22Rv1 (cell line): ENCODE data around the gene CD58.

Experiments
- H3K27ac ChIP-seq: fragments of 450-650 bp; 2 replicates; pipeline ENCODE4 v1.5.1; 2017
- CTCF ChIP-seq: fragments of 450-650 bp; IDR thresholded peaks from 2 replicates; pipeline ENCODE4 v1.5.1; 2017; ENCODE audit warnings: mild to moderate bottlenecking
- ZFX ChIP-seq: fragments of 450-650 bp; IDR thresholded peaks from 2 replicates; pipeline ENCODE4 v1.6.1; 2017; ENCODE audit warnings: antibody characterized with exemption, borderline replicate concordance

The CD58 gene

GRCh38 chr1:116486424-116486823, 84.4 kb downstream of the CD58 start:
- H3K27ac ChIP-seq, result no peak overlapping the region
- TF ChIP-seq ZFX, result no peak
- TF ChIP-seq CTCF, result no peak

- H3K27ac ChIP-seq, result no peak overlapping the region
- TF ChIP-seq ZFX (no peak), CTCF (no peak)
Observed at GRCh38 chr1:116485976-116486375, 84.8 kb downstream of the CD58 start.

GRCh38 chr1:116485071-116485735, 85.6 kb downstream of the CD58 start:
- TF ChIP-seq ZFX (no peak), CTCF (peak; percentile 87)
- H3K27ac ChIP-seq, result peak overlapping the region; percentile 58

- H3K27ac ChIP-seq, result peak overlapping the region; percentile 58
- TF ChIP-seq CTCF, result no peak
- no peak for TF ChIP-seq ZFX
Observed at GRCh38 chr1:116483481-116484309, 87.1 kb downstream of the CD58 start.

- 0 out of 2 replicates have a peak overlapping the region, but pooled peaks have one; percentile 58 for H3K27ac ChIP-seq
- TF ChIP-seq ZFX, result no peak
Observed at GRCh38 chr1:116482490-116482889, 88.3 kb downstream of the CD58 start.

- TF ChIP-seq CTCF (no peak), ZFX (no peak)
- H3K27ac ChIP-seq, result no peak overlapping the region
Observed at GRCh38 chr1:116481934-116482333, 88.9 kb downstream of the CD58 start.

GRCh38 chr1:116478621-116479020, 92.2 kb downstream of the CD58 start:
- TF ChIP-seq CTCF, result no peak
- TF ChIP-seq ZFX, result no peak
- no peak overlapping the region for H3K27ac ChIP-seq

- peak overlapping the region; percentile 72 for H3K27ac ChIP-seq
- TF ChIP-seq CTCF (no peak), ZFX (no peak)
Observed at GRCh38 chr1:116477429-116477828, 93.4 kb downstream of the CD58 start.
